ENCODE data around the gene OR8K5.

- TF ChIP-seq, protein P1, sequence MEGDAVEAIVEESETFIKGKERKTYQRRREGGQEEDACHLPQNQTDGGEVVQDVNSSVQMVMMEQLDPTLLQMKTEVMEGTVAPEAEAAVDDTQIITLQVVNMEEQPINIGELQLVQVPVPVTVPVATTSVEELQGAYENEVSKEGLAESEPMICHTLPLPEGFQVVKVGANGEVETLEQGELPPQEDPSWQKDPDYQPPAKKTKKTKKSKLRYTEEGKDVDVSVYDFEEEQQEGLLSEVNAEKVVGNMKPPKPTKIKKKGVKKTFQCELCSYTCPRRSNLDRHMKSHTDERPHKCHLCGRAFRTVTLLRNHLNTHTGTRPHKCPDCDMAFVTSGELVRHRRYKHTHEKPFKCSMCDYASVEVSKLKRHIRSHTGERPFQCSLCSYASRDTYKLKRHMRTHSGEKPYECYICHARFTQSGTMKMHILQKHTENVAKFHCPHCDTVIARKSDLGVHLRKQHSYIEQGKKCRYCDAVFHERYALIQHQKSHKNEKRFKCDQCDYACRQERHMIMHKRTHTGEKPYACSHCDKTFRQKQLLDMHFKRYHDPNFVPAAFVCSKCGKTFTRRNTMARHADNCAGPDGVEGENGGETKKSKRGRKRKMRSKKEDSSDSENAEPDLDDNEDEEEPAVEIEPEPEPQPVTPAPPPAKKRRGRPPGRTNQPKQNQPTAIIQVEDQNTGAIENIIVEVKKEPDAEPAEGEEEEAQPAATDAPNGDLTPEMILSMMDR (IDR thresholded peaks at IDR 0.05; ENCODE audit: low read depth, low read length): no peak
- TF ChIP-seq EZH2phosphoT487 (IDR thresholded peaks at IDR 0.05; ENCODE audit: low read depth): no peak
Observed at GRCh38 chr11:56183459-56183858, 23.3 kb upstream of the OR8K5 start.
